Measurements from ENCODE around the gene ZNF280B.
"Not testable (repeated sequence)": the region's sequence is repeated elsewhere in the genome, so short reads cannot be mapped to it uniquely, and the experiment has no call there.

Gene ZNF280B

DNA sequence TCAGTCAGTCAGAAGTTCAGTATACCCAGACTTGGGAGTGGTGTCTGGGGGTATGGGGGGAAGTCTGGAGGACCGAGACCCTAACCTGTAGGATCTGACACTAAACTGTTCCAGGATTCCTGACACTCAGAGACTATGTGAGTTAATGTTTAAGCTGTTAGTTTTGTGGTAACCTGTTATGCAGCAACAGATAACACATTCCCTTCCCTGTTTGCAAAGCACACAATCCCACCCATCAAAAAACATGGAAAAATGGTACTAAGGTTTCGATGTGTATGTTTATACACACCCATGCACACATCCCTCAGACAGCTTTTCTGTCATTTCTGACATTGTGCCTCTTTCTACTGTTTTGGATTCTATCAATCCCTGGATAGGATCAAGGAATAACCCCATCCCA is 27.6 kb downstream of the ZNF280B start:
- ChIA-PET CTCF (interaction anchor here (1.0 to 1.8 kb wide), 6 partner anchors 8 to 58 kb away, joined by 3 to 5 read pairs (median 4); no protein-coding TSS in a partner anchor), POLR2A (no interaction called here)
- no peak for DNase-seq (ENCODE audit: extremely low spot score)
- TF ChIP-seq CTCF (IDR thresholded peaks at IDR 0.05; ENCODE audit: control extremely low read depth, extremely low read depth, low read depth, missing control alignments): no peak

- CTCF ChIA-PET: interaction anchor here (1.0 to 1.7 kb wide), 4 partner anchors 14 to 49 kb away, joined by 3 to 5 read pairs (median 3); no protein-coding TSS in a partner anchor
- TF ChIP-seq CTCF (IDR thresholded peaks at IDR 0.05; ENCODE audit: control extremely low read depth, extremely low read depth, low read depth, missing control alignments): no peak
- POLR2A ChIA-PET: no interaction called here
- DNase-seq (ENCODE audit: extremely low spot score): no peak
These were observed 28.5 kb downstream of the ZNF280B start for GRCh38 chr22:22479999-22480532.

GRCh38 chr22:22479116-22479515 is 29.4 kb downstream of the ZNF280B start:
- ChIA-PET POLR2A (no interaction called here), CTCF (interaction anchor here (1.4 to 4.0 kb wide), 3 partner anchors 13 to 48 kb away, joined by 3 to 20 read pairs (median 5); no protein-coding TSS in a partner anchor)
- no peak for DNase-seq (ENCODE audit: extremely low spot score)
- no peak for TF ChIP-seq CTCF (IDR thresholded peaks at IDR 0.05; ENCODE audit: control extremely low read depth, extremely low read depth, low read depth, missing control alignments)

DNA sequence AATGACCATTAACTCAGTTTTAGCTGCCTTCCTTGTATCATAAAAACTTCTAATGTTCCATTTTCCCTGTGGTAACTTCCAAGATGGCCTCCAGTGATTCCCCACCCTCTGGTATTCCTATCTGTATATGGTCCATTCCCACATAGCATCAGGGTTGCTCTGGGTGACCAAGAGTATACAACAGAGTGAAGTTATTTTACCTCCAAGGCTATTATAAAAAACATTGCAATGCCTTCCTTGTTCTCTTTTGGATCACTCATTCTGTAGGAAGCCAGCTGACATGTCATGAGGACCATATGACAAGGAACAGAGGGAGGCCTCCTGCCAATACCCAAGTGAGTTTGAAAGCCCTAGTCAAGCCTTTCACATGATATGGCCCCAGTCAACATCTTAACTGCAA is 30.1 kb downstream of the ZNF280B start:
- POLR2A ChIA-PET: no interaction called here
- TF ChIP-seq CTCF (IDR thresholded peaks at IDR 0.05; ENCODE audit: control extremely low read depth, extremely low read depth, low read depth, missing control alignments): no peak
- DNase-seq (ENCODE audit: extremely low spot score): no peak
- CTCF ChIA-PET: interaction anchor here (1.7 to 4.0 kb wide), 2 partner anchors 16 to 47 kb away, joined by 5 to 20 read pairs; no protein-coding TSS in a partner anchor

- ChIA-PET CTCF (interaction anchor here (3.4 kb wide), 1 partner anchor 11 kb away, joined by 12 read pairs; no protein-coding TSS in a partner anchor), POLR2A (no interaction called here)
- no peak for DNase-seq (ENCODE audit: extremely low spot score)
- TF ChIP-seq CTCF (IDR thresholded peaks at IDR 0.05; ENCODE audit: control extremely low read depth, extremely low read depth, low read depth, missing control alignments): no peak
These were observed 33.8 kb downstream of the ZNF280B start for GRCh38 chr22:22474733-22475132.

GRCh38 chr22:22471104-22471503 is 37.4 kb downstream of the ZNF280B start:
- CTCF ChIA-PET: interaction anchor here (1.2 to 3.2 kb wide), 3 partner anchors 18 to 106 kb away, joined by 3 to 9 read pairs (median 4); partner anchors contain the start of gene ZNF280B
- POLR2A ChIA-PET; DNase-seq (ENCODE audit: extremely low spot score): not testable (repeated sequence)

- DNase-seq (ENCODE audit: extremely low spot score): no peak
- CTCF ChIA-PET: interaction anchor here (1.0 kb wide), 1 partner anchor 47 kb away, joined by 3 read pairs; no protein-coding TSS in a partner anchor
- POLR2A ChIA-PET: no interaction called here
- no peak for TF ChIP-seq CTCF (IDR thresholded peaks at IDR 0.05; ENCODE audit: control extremely low read depth, extremely low read depth, low read depth, missing control alignments)
These were observed 39.0 kb downstream of the ZNF280B start for GRCh38 chr22:22469527-22469926.

DNA sequence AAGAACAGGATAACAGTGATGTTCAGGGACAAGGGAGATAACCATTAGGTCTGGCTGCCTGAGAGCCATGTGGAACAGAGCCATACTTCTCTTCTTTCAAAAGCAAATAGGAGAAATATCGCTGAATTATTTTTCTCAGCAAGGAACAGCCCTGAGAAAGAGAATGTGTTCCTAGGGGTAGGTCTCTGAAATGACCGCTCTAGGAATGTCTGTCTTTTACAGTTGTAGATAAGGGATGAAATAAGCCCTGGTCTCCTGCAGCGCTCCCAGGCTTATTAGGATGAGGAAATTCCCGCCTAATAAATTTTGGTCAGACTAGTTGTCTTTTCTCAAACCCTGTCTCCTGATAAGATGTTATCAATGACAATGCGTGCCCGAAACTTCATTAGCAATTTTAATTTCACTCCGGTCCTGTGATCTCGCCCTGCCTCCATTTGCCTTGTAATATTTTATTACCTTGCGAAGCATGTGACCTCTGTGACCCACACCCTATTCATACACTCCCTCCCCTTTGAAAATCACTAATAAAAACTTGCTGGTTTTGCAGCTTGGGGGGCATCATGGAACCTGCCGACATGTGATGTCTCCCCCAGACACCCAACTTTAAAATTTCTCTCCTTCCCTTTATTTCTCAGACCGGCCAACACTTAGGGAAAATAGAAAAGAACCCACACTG is 39.6 kb downstream of the ZNF280B start:
- POLR2A ChIA-PET: not testable (repeated sequence)

More for the DNA sequence above, 39.6 kb downstream of the ZNF280B start:
- DNase-seq (ENCODE audit: extremely low spot score): not testable (repeated sequence)
- CTCF ChIA-PET: interaction anchor here (1.0 kb wide), 1 partner anchor 46 kb away, joined by 3 read pairs; no protein-coding TSS in a partner anchor

Data from GM10248 (cell line).